Activated naive CD4-positive, alpha-beta T cell treated with anti-CD3 and anti-CD28 coated beads, Interleukin-2, amount 50 U/mL, for 72 hours (primary cell): ENCODE results near the gene RNU11. TPM values are rescaled to one million over a fixed set of nuclear protein-coding genes. Genes with fewer than 3 reads are reported as not detected.
"Not testable (repeated sequence)": the region's sequence is repeated elsewhere in the genome, so short reads cannot be mapped to it uniquely, and the experiment has no call there.

ENCODE experiments used
- ATAC-seq, 2 donors: fragments of 150-1000 bp; cut with Tn5 transposase; 2 replicates each; pipeline ENCODE4 v1.10.0; 2021; ENCODE audit warnings: mild to moderate bottlenecking in 2 of 2, moderate library complexity in 2 of 2
- DNase-seq, 2 donors: peaks; one replicate each; pipeline ENCODE4 v3.0.0; 2021 to 2022; ENCODE audit warnings: low spot score in 2 of 2
- H3K27ac Mint-ChIP-seq, 2 donors: one replicate each; pipeline ENCODE4 v1.8.0; 2022; ENCODE audit warnings: mild to moderate bottlenecking in 2 of 2, mixed read lengths in 2 of 2
- H3K36me3 Mint-ChIP-seq, 2 donors: one replicate each; pipeline ENCODE4 v1.8.0; 2022; ENCODE audit warnings: mixed read lengths in 2 of 2
- H3K9me3 Mint-ChIP-seq, 2 donors: one replicate each; pipeline ENCODE4 v1.8.0; 2022; ENCODE audit warnings: mixed read lengths in 2 of 2
- total RNA-seq, 2 donors: library from RNA; stranded (reverse); gene quantifications; one replicate each; pipeline ENCODE4 v1.2.3, GENCODE V29; 2022

The RNU11 gene
- total RNA-seq = not detected

DNA sequence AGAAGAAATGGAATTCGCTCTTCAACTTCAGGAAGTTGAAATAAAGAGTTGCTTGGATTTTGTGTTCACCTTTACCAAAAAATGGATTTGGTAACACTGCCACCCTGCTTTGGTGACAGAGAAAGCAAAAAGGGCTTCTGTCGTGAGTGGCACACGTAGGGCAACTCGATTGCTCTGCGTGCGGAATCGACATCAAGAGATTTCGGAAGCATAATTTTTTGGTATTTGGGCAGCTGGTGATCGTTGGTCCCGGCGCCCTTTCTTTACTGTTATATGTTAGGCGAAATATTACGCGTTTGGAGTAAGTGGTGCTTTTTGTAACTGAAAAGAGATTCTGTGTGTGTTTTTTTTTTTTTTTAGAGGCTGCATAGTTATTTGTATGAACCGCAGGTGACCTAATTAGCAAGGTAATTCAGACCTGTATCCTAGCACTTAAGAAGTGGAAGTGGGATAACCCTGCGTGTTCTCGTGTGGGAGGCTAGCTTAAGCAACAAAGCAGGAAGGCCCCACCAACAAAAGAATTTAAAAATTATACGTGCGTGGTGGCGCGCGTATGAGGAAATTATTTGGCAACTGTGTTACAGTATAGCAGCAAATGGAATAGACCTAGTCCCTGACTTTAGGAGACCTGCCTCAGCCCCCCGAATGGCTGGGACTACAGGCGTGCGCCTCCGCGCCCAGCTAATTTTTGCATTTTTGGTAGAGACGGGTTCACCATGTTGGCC, at the start of gene RNU11:
TSS of gene RNU11 (plus strand) at position 127 of the 725 bp plus-strand sequence.
- DNase-seq = peak; percentile 85 to 89
- ATAC-seq = peak; percentile 78 to 80
- Mint-ChIP-seq H3K36me3 (peaks cover 0 to 10% of the 10 kb centered on the region in 2 donors), H3K27ac (peak within 1 kb of the TSS; percentile 100), H3K9me3 (no peaks in the 10 kb centered on the region)

DNA sequence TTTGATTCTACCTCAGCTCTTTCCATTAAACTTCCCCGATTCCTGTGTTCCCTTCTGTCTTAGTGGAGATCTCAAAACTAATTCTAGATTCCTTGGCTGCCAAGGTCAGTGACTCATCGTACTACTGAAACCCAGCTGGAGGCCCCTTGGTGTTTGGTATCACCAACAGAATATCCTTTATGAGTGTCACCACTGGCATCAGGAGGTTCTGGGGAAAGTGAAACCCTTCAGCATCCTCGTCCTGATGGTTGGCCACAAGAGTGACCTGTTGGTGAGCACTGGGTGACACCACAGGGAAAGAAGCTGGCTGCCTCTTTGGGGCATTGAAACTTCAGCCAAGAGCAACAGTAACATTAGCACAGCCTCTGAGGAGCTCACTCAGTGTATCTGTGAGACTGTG, 46.7 kb upstream of the RNU11 start:
- DNase-seq (no peak), ATAC-seq (peak; percentile 90 to 93)
- Mint-ChIP-seq H3K9me3 (no peaks in the 10 kb centered on the region), H3K36me3 (peaks cover 7 to 8% of the 10 kb centered on the region in 2 donors), H3K27ac (peak overlapping the region in 1 of 2 donors; percentile 89)

DNA sequence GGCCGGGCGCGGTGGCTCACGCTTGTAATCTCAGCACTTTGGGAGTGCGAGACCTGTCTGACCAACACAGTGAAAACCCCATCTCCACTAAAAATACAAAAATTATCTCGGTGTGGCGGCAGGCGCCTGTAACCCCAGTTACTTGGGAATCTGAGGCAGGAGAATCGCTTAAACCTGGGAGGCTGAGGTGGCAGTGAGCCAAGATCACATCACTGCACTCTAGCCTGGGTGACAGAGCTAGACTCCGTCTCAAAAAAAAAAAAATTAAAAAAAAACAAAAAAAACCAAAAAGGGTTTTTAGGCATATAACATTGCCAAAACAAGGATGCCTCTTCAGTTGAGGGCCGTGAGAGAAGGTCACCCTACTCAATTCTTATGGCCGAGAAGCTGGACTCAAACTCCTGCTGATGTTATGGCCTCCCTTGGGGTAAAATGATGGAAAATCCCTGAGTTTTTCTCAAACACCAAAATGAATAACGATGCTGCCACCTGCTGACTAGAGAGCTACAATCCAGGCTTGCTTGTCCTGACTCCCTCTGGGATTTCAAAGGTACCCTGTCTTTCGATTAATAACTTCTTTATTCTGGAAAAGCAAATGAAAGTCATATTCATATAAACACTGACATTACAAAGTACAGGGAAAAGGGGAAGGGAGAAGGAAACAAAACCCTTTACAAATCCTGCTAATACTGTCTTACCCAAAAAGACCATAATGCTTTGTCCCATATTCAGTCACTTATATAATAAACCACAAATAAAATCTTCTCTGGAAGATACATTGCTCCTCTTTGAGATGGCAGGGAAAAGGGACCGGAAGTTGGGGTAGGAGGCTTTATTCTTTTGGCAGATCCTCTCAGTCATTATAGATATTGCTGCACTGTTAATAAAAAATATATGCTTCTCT, 45.6 kb upstream of the RNU11 start:
- H3K9me3 Mint-ChIP-seq = no peaks in the 10 kb centered on the region
- H3K36me3 Mint-ChIP-seq = peaks cover 7 to 8% of the 10 kb centered on the region in 2 donors
- ATAC-seq (no peak), DNase-seq (no peak)
- peak overlapping the region in 1 of 2 donors; percentile 89 for H3K27ac Mint-ChIP-seq

DNA sequence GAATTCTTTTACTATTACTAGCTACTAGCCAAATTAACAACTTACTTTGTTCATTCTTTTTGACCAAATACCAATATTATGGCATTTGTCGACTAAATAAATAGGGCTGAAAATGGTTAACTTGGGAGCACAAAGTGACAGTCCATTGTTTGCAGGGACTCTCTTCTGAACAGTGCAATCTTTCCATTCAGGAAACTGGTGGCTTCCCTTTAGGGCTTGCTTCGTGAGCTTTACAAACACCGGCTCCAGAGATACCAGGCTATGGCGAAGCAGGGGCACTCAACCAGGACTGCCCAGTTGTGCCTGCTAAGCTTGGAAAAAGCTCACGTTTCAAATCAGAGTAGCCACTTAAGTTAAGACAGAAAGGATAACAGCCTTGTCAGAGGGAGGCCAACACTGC, 44.0 kb upstream of the RNU11 start:
- DNase-seq = no peak
- H3K9me3 Mint-ChIP-seq = no peaks in the 10 kb centered on the region
- peaks cover 7 to 8% of the 10 kb centered on the region in 2 donors for H3K36me3 Mint-ChIP-seq
- no peak for ATAC-seq
- no peak overlapping the region for H3K27ac Mint-ChIP-seq

DNA sequence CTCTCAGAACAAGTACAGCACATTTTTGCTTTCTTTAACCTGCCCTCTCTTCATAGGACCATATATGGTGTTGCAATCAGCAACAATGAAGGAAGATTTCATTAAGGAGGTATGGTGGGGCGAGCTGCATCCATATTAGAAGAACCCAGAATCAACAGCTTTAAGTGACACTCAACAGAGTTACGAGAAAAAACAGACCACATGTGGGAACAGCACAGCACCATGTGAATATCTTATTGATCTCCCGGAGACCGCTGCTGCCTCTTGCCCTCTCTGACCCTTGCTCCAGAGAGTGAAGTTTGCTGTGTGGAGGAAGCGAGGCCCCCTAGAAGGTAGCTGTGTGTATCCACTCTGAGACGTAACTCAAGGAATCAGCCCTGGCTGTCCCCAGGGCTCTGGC, 43.4 kb upstream of the RNU11 start:
- H3K27ac Mint-ChIP-seq = no peak overlapping the region
- H3K36me3 Mint-ChIP-seq = peaks cover 7 to 8% of the 10 kb centered on the region in 2 donors
- DNase-seq (no peak), ATAC-seq (no peak)
- H3K9me3 Mint-ChIP-seq = no peaks in the 10 kb centered on the region

DNA sequence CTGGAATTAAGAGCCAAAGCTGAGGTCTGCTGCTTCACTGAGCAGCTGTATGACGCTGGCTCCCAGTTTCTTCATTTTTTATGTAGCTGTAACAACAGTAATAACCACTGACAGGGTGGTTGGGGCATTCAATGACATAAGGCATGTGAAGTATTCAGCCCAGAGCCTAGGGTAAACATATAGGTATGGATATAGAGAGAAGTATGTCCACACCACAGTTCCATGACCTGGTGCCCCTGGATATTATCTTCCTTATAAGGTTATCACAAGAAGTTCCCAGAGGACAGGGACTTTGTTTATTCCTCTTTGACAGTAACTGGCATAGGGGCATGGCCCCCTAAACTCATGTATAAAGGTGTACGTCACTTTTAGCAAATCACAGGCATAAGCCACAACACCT, 41.6 kb upstream of the RNU11 start:
- no peak for ATAC-seq

DNA sequence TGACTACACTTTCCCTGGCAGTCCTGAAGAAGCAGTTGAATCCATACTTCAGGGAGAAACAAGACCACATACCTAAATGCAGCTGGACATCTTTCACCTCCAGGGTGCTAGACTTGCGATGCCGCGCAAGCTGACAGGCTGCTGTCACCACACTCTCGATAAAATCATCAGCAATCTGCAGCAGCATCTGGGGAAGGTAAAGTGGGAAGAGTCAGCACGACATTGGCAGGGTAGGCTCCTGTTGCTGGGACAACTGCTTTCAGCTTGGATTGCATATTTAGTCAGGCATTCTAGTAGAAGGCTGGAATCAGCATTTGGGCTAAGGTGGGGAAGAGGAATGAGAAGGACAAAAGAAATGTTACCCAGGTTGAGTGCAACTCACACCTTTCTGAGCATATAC, 35.2 kb upstream of the RNU11 start:
- H3K27ac Mint-ChIP-seq = no peak overlapping the region
- ATAC-seq = no peak

More for the DNA sequence above, 41.6 kb upstream of the RNU11 start:
- peaks cover 5 to 6% of the 10 kb centered on the region in 2 donors for H3K36me3 Mint-ChIP-seq
- no peaks in the 10 kb centered on the region for H3K9me3 Mint-ChIP-seq
- DNase-seq = no peak
- no peak overlapping the region for H3K27ac Mint-ChIP-seq

DNA sequence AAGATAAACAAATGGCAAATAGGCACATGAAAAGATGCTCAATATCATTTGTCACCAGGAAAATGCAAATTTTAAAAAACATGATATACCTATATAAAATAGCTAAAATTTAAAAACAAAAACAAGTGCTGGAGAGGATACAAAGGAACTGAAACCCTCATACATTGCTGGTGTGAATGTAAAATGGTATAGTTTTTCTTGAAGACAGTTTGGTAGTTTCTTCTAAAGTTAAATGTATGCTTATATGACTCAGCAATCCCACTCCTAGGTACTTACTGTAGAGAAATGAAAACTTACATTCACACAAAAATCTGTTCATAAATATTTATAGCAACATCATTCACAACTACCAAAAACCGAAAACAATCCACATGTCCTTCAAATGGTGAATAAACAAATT, 16.7 kb upstream of the RNU11 start:
- Mint-ChIP-seq H3K9me3 (no peaks in the 10 kb centered on the region), H3K36me3 (no peaks in the 10 kb centered on the region), H3K27ac (peak overlapping the region in 1 of 2 donors; percentile 70)
- ATAC-seq (no peak), DNase-seq (no peak)

More for the DNA sequence above, 35.2 kb upstream of the RNU11 start:
- H3K9me3 Mint-ChIP-seq = no peaks in the 10 kb centered on the region
- DNase-seq = no peak
- no peaks in the 10 kb centered on the region for H3K36me3 Mint-ChIP-seq

DNA sequence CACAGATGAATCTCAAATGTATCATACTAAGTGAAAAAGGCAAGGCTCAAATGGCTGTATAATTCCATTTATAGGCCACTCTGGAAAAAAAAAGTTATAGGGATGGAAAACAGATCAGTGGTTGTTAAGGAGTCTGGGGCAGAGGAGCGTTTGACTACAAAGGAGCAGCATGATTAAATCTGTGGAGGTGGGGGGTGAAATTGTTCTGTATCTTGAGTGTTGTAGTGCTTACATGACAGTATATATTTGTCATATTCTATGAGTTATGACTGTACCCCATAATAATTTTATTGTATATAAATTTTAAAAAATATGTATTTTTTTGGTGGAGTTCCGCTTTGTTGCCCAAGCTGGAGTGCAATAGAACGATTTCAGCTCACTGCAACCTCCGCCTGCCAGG, 15.8 kb upstream of the RNU11 start:
- ATAC-seq (no peak), DNase-seq (no peak)
- no peaks in the 10 kb centered on the region for H3K36me3 Mint-ChIP-seq
- no peaks in the 10 kb centered on the region for H3K9me3 Mint-ChIP-seq
- H3K27ac Mint-ChIP-seq = no peak overlapping the region

DNA sequence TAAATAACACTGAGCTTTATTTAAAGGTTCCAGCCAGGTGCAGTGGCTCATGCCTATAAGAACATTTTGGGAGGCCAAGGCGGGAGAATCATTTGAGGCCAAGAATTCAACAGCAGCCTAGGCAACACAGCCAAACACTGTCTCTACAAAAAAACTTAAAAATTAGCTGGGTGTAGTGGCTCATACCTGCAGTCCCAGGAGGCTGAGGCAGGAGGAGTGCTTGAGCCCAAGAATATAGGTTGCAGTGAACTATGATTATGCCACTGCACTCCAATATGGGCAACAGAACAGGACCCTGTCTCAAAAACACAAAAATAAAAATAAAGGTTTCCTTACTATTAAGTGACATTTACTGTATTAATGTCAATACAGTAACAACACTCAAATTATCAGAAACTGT, 7.6 kb upstream of the RNU11 start:
- no peak overlapping the region for H3K27ac Mint-ChIP-seq
- DNase-seq (peak; percentile 18 to 32), ATAC-seq (no peak)
- H3K36me3 Mint-ChIP-seq = peaks cover 13 to 29% of the 10 kb centered on the region in 2 donors
- no peaks in the 10 kb centered on the region for H3K9me3 Mint-ChIP-seq

DNA sequence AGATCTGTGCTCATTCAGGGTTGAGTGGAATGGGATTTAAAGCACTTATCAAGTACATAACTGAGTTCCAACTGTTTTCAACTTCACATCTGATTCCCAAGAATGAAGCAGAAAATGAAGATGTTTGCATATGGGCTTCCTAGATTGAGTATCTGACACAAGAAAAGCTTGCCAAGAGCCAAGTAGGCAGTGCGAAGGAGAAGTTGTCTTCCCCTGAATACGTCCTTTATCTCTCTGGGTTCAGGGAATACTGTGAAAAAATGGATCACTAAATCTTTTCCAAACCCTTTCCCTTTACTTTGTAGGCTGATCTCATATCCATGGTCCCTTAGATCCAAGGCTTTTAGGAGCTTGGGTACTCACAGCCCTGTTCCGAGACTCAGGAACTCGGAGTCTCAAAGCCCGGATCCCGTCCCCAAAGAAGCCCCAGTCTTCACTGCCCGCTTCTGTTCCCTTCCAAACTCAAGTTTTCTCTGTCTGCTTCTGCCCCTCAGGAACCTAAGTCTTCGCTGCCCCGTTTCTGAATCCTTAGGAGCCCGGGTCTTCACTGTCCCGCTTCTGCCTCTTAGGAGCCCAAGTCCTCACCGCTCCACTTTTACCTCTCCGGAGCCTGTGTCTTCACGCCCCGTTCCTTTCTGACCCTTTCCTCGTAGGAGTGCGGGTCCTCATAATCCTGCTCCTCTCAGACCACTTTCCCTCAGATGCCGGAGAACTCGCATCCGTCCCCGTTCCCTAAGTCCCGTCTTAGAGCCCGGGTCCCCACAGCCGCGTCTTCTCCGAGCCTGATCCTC, 6.1 kb upstream of the RNU11 start:
- peaks cover 13 to 29% of the 10 kb centered on the region in 2 donors for H3K36me3 Mint-ChIP-seq
- DNase-seq (no peak), ATAC-seq (peak; percentile 12 to 16)
- no peaks in the 10 kb centered on the region for H3K9me3 Mint-ChIP-seq
- H3K27ac Mint-ChIP-seq = peak overlapping the region; percentile 97 to 99

DNA sequence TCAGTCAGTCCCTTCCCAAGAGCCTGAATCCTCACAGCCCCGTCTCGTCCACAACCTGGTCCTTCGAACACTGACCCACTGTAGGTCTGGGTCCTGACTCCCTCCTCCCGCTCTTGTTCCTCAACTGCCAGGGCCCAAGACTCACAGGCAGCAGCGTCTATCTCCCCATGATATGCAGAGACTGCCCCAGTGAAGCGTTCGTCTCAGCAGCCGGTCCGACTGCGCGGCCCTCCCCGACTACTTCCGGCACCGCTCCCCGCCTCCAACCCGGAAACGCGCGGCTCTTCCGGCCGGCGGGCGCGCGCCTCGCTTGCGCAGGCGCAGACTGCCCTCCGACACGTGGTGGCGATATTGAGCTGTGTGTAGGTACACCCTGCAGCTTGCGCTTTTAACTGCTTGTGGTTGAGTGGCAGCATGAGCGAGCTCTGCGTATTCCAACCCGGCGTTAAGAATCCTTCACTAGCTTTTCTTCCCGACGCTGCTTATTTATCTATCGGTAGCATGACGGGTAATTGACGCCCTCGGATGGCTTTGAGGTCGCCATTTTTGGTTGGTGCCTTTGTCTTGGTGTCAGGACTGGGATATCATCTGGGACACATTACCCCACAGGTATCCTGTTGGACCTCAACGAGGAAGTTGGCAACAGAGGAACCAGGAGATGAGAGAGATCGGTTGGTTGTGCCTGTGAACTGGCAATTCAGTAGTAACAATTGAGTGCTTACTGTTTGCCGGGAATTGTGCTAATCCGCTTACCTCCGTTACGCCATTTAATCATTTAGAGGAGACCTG, 5.4 kb upstream of the RNU11 start, which contains the start of gene TAF12:
TSS of gene TAF12 (minus strand) at position 221 of the 789 bp plus-strand sequence. CDS start 20,986 bp downstream, outside the sequence.
- no peaks in the 10 kb centered on the region for H3K9me3 Mint-ChIP-seq
- ATAC-seq (peak; percentile 88 to 89), DNase-seq (peak; percentile 84 to 90)
- peak within 1 kb of the TSS; percentile 97 to 99 for H3K27ac Mint-ChIP-seq
- peaks cover 13 to 29% of the 10 kb centered on the region in 2 donors for H3K36me3 Mint-ChIP-seq

DNA sequence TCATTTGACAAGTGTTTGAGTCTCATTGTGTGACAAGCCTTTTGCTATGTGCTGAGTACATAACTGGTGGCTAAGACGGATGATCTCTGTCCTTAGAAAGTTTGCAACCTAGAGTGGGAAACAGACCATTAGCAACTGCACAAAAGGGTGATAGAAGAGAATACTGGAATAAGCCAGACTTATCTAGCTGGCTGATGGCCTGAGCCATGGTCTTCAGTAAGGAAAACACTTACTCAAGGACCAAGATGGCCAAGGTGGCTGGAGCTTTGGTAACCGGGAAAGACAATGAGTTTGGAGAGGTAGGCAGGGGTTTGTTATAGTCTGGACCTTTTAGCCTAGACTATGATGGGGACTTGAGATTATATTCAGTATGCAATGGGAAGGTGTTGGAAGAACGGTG, 3.9 kb upstream of the RNU11 start:
- Mint-ChIP-seq H3K27ac (peak overlapping the region; percentile 97 to 99), H3K36me3 (peaks cover 13 to 29% of the 10 kb centered on the region in 2 donors), H3K9me3 (no peaks in the 10 kb centered on the region)
- no peak for ATAC-seq
- DNase-seq = peak in 1 of 2 donors; percentile 21

DNA sequence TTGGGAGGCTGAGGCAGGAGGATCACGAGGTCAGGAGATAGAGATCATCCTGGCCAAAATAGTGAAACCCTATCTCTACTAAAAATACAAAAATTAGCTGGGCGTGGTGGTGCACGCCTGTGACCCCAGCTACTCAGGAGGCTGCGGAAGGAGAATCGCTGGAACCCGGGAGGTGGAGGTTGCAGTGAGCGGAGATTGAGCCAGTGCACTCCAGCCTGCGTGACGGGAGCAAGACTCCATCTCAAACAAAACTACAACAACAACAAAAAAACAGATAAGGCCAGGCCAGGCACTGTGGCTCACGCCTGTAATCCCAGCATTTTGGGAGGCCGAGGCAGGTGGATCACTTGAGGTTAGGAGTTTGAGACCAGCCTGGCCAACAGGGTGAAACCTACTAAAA, 3.0 kb upstream of the RNU11 start:
- H3K27ac Mint-ChIP-seq, H3K9me3 Mint-ChIP-seq, ATAC-seq, DNase-seq: not testable (repeated sequence)
- peaks cover 13 to 29% of the 10 kb centered on the region in 2 donors for H3K36me3 Mint-ChIP-seq

DNA sequence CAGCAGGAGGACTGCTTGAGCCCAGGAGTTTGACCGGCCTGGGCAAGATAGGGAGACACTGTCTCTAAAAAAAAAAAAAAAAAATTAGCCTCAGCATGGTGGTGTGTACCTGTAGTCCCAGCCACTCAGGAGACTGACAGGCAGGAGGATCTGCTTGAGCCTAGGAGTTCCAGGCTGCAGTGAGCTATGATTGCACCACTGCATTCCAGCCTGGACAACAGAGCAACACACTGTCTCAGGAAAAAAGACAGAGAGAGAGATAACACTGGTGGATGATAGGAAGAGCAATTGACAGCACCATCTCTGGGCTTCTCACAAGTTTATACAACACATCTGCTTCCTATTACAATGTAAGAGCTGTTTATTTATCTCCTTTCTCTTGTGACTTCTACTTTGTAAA, 2.4 kb upstream of the RNU11 start:
- ATAC-seq (no peak), DNase-seq (no peak)
- Mint-ChIP-seq H3K36me3 (peaks cover 13 to 29% of the 10 kb centered on the region in 2 donors), H3K9me3 (no peaks in the 10 kb centered on the region), H3K27ac (peak overlapping the region in 1 of 2 donors; percentile 75)

DNA sequence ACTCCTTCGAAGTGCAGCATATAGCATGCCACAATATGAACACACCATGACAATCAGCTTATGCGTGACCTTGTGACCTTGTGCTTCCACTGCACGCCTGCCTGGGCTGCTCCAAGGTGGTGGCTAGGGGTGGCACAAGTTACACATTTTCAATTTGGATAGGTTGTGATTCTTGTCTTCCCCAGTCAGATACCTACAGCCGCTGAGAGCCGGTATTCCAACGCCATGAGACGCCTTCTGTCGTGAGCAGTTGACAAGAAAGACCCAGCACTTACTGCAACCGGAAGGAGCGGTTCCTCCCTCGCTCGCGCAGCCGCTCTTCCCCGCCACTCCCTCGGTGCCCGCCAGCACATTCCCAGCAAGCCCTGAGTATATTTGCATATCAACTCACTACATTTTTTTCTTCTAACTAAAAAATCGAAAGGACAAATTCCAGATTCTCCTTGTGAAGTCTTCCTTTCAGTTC, 359 bp upstream of the RNU11 start:
- ATAC-seq (peak; percentile 73 to 79), DNase-seq (peak; percentile 80 to 91)
- no peaks in the 10 kb centered on the region for H3K9me3 Mint-ChIP-seq
- peak overlapping the region; percentile 100 for H3K27ac Mint-ChIP-seq
- H3K36me3 Mint-ChIP-seq = peaks cover 5 to 16% of the 10 kb centered on the region in 2 donors
